ENCODE measurements around the gene F12. TPM values are rescaled to one million over a fixed set of nuclear protein-coding genes. Genes with fewer than 3 reads are reported as not detected.

F12 gene
- total and polyA plus RNA-seq, 4 experiments from 2014 or later: 2.0 to 2.4 TPM; not detected in 2

GRCh38 chr5:177429248-177430040, 20.1 kb upstream of the F12 start:
- no peaks in the 10 kb centered on the region for H3K27me3 Mint-ChIP-seq
- Histone ChIP-seq H3K9me3 (ENCODE audit: control insufficient read depth in 1 of 2, low read length in 2 of 2) (no peaks in the 10 kb centered on the region), H3K4me1 (ENCODE audit: insufficient read depth, low read length) (peaks cover 86% of the 10 kb centered on the region), H3K36me3 (ENCODE audit: insufficient read depth, low read length) (peaks cover 45% of the 10 kb centered on the region), H3K27ac (ENCODE audit: low read depth, low read length) (peak overlapping the region; percentile 87), H3K27me3 (ENCODE audit: insufficient read depth, low read length) (no peaks in the 10 kb centered on the region), H3K4me3 (ENCODE audit: low read length in 2 of 2) (peak overlapping the region; percentile 74 to 87)
- H3K4me1 Mint-ChIP-seq: peaks cover 37 to 90% (median 63%) of the 10 kb centered on the region in 4 donors
- ChIA-PET CTCF (ENCODE audit: partially characterized antibody) (interaction anchor here (0.8 to 14.2 kb wide), 12 partner anchors 10 to 120 kb away, joined by 3 to 307 read pairs (median 6); partner anchors contain the start of genes F12, PFN3 and PRR7), POLR2A (ENCODE audit: partially characterized antibody) (interaction anchor here (0.9 to 14.3 kb wide), 13 partner anchors 15 to 276 kb away, joined by 3 to 1171 read pairs (median 5); partner anchors contain the start of genes F12, LMAN2 and PRR7)
- DNase-seq: peak; percentile 83 to 96 (median 85)
- intact Hi-C loops (cut with micrococcal nuclease): no loop called here
- H3K9me3 Mint-ChIP-seq: peaks cover 0 to 6% (median 0%) of the 10 kb centered on the region in 8 donors
- peak overlapping the region; percentile 91 to 99 (median 96) for H3K27ac Mint-ChIP-seq
- H3K4me3 Mint-ChIP-seq: peak overlapping the region; percentile 85 to 97 (median 95)
- H3K36me3 Mint-ChIP-seq: peaks cover 30 to 51% of the 10 kb centered on the region in 2 donors

- DNase-seq: no peak
- no peaks in the 10 kb centered on the region for H3K27me3 Mint-ChIP-seq
- ChIA-PET POLR2A (ENCODE audit: partially characterized antibody) (interaction anchor here (0.9 to 14.3 kb wide), 12 partner anchors 14 to 275 kb away, joined by 3 to 1171 read pairs (median 6); partner anchors contain the start of genes F12, LMAN2, PRELID1 and PRR7), CTCF (ENCODE audit: partially characterized antibody) (interaction anchor here (1.0 to 14.2 kb wide), 10 partner anchors 11 to 119 kb away, joined by 3 to 307 read pairs (median 6); partner anchors contain the start of genes F12, PFN3 and PRR7)
- H3K4me1 ChIP-seq (ENCODE audit: insufficient read depth, low read length): peaks cover 79% of the 10 kb centered on the region
- H3K4me3 ChIP-seq (ENCODE audit: low read length in 2 of 2): peak overlapping the region; percentile 74 to 87
- intact Hi-C loops (cut with micrococcal nuclease): no loop called here
- peak overlapping the region; percentile 87 for H3K27ac ChIP-seq (ENCODE audit: low read depth, low read length)
- no peaks in the 10 kb centered on the region for H3K27me3 ChIP-seq (ENCODE audit: insufficient read depth, low read length)
- H3K36me3 ChIP-seq (ENCODE audit: insufficient read depth, low read length): peaks cover 37% of the 10 kb centered on the region
- H3K9me3 Mint-ChIP-seq: peaks cover 0 to 6% (median 0%) of the 10 kb centered on the region in 8 donors
- H3K9me3 ChIP-seq (ENCODE audit: control insufficient read depth in 1 of 2, low read length in 2 of 2): no peaks in the 10 kb centered on the region
- H3K36me3 Mint-ChIP-seq: peaks cover 23 to 45% of the 10 kb centered on the region in 2 donors
- H3K4me1 Mint-ChIP-seq: peaks cover 36 to 89% (median 61%) of the 10 kb centered on the region in 4 donors
- H3K27ac Mint-ChIP-seq: peak overlapping the region; percentile 91 to 99 (median 96)
- H3K4me3 Mint-ChIP-seq: peak overlapping the region; percentile 85 to 97 (median 95)
These were observed 19.3 kb upstream of the F12 start for GRCh38 chr5:177428574-177429217.

DNA sequence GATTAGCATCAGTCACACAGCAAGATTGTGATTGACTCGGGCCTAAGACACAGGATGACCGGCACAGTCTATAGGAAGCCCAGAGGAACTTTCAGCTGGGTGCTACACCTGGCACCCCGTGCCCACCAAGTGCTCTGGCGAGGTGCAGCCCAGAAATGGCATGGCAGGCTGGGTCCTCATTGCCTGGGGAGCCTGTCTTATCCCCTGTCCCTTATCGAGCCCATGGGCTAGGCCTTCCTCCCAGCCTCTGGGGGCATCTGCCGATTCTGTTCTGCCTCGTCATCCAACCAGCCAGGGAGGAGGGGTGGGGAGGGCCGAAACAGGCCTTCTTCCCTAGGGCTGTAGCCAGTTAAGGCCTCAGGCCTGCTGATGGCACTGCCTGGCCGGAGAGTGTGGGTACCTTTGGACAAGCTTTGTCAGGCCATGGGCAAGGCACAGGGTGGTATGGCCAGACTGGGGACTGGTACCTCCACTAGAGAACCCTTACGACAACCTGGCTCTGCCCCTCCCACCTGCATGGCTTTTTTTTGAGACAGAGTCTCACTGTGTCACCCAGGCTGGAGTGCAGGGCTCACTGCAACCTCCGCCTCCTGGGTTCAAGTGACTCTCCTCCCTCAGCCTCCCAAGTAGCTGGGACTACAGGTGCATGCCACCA, 18.7 kb upstream of the F12 start:
- Histone ChIP-seq H3K9me3 (ENCODE audit: control insufficient read depth in 1 of 2, low read length in 2 of 2) (no peaks in the 10 kb centered on the region), H3K4me3 (ENCODE audit: low read length in 2 of 2) (peak overlapping the region; percentile 74 to 87), H3K36me3 (ENCODE audit: insufficient read depth, low read length) (peaks cover 31% of the 10 kb centered on the region), H3K27ac (ENCODE audit: low read depth, low read length) (peak overlapping the region; percentile 87), H3K27me3 (ENCODE audit: insufficient read depth, low read length) (no peaks in the 10 kb centered on the region), H3K4me1 (ENCODE audit: insufficient read depth, low read length) (peaks cover 73% of the 10 kb centered on the region)
- Mint-ChIP-seq H3K4me1 (peaks cover 36 to 82% (median 57%) of the 10 kb centered on the region in 4 donors), H3K27me3 (no peaks in the 10 kb centered on the region), H3K27ac (peak overlapping the region; percentile 91 to 99 (median 96)), H3K36me3 (peaks cover 22 to 41% of the 10 kb centered on the region in 2 donors), H3K9me3 (peaks cover 0 to 5% (median 0%) of the 10 kb centered on the region in 8 donors), H3K4me3 (peak overlapping the region; percentile 85 to 97 (median 95))
- intact Hi-C loops (cut with micrococcal nuclease): no loop called here
- ChIA-PET CTCF (ENCODE audit: partially characterized antibody) (interaction anchor here (1.1 to 14.2 kb wide), 8 partner anchors 11 to 59 kb away, joined by 3 to 307 read pairs (median 30); partner anchors contain the start of genes F12, PFN3 and PRR7), POLR2A (ENCODE audit: partially characterized antibody) (interaction anchor here (0.9 to 14.3 kb wide), 11 partner anchors 13 to 274 kb away, joined by 3 to 1171 read pairs (median 7); partner anchors contain the start of genes F12, LMAN2, PRELID1 and PRR7)
- DNase-seq: peak in 1 of 5 donors; percentile 28

- Histone ChIP-seq H3K9me3 (ENCODE audit: control insufficient read depth in 1 of 2, low read length in 2 of 2) (no peaks in the 10 kb centered on the region), H3K4me1 (ENCODE audit: insufficient read depth, low read length) (peaks cover 65% of the 10 kb centered on the region), H3K36me3 (ENCODE audit: insufficient read depth, low read length) (peaks cover 23% of the 10 kb centered on the region), H3K27me3 (ENCODE audit: insufficient read depth, low read length) (no peaks in the 10 kb centered on the region), H3K4me3 (ENCODE audit: low read length in 2 of 2) (peak overlapping the region; percentile 74 to 87), H3K27ac (ENCODE audit: low read depth, low read length) (peak overlapping the region; percentile 87)
- Mint-ChIP-seq H3K36me3 (peaks cover 22 to 40% of the 10 kb centered on the region in 2 donors), H3K27ac (peak overlapping the region; percentile 91 to 99 (median 96)), H3K4me3 (peak overlapping the region; percentile 85 to 97 (median 95)), H3K9me3 (peaks cover 0 to 5% (median 0%) of the 10 kb centered on the region in 8 donors), H3K27me3 (no peaks in the 10 kb centered on the region), H3K4me1 (peaks cover 36 to 78% (median 54%) of the 10 kb centered on the region in 4 donors)
- ChIA-PET CTCF (ENCODE audit: partially characterized antibody) (interaction anchor here (1.1 to 14.2 kb wide), 5 partner anchors 18 to 37 kb away, joined by 3 to 307 read pairs (median 108); partner anchors contain the start of genes F12, PFN3 and PRR7), POLR2A (ENCODE audit: partially characterized antibody) (interaction anchor here (1.3 to 14.3 kb wide), 11 partner anchors 13 to 889 kb away, joined by 3 to 1171 read pairs (median 7); partner anchors contain the start of genes F12, PRELID1, PRR7 and RAB24)
- no peak for DNase-seq
- intact Hi-C loops (cut with micrococcal nuclease): no loop called here
These were observed 18.0 kb upstream of the F12 start for GRCh38 chr5:177427211-177427822.

- POLR2A ChIA-PET (ENCODE audit: partially characterized antibody): interaction anchor here (0.5 to 14.3 kb wide), 22 partner anchors 6 to 889 kb away, joined by 3 to 1171 read pairs (median 6); partner anchors contain the start of genes F12, LMAN2, PDLIM7 and PRR7
- Histone ChIP-seq H3K36me3 (ENCODE audit: insufficient read depth, low read length) (peaks cover 17% of the 10 kb centered on the region), H3K4me1 (ENCODE audit: insufficient read depth, low read length) (peaks cover 59% of the 10 kb centered on the region), H3K4me3 (ENCODE audit: low read length in 2 of 2) (peak within 1 kb of the TSS; percentile 74 to 87), H3K9me3 (ENCODE audit: control insufficient read depth in 1 of 2, low read length in 2 of 2) (no peaks in the 10 kb centered on the region), H3K27me3 (ENCODE audit: insufficient read depth, low read length) (no peaks in the 10 kb centered on the region), H3K27ac (ENCODE audit: low read depth, low read length) (peak within 1 kb of the TSS; percentile 87)
- DNase-seq: peak; percentile 73 to 79 (median 77)
- Mint-ChIP-seq H3K36me3 (peaks cover 17 to 35% of the 10 kb centered on the region in 2 donors), H3K27ac (peak within 1 kb of the TSS; percentile 91 to 99 (median 99)), H3K27me3 (no peaks in the 10 kb centered on the region), H3K9me3 (peaks cover 0 to 5% (median 0%) of the 10 kb centered on the region in 8 donors), H3K4me3 (peak within 1 kb of the TSS; percentile 89 to 97 (median 96)), H3K4me1 (peaks cover 36 to 72% (median 50%) of the 10 kb centered on the region in 4 donors)
- CTCF ChIA-PET (ENCODE audit: partially characterized antibody): interaction anchor here (1.7 to 14.2 kb wide), 5 partner anchors 10 to 37 kb away, joined by 6 to 307 read pairs (median 108); partner anchors contain the start of genes F12, PFN3 and PRR7
- intact Hi-C loops (cut with micrococcal nuclease): loop anchor here (1.0 kb wide), 7 partner anchors 8 to 71 kb away; partner anchors contain the start of genes PDLIM7, PRR7 and RGS14
These were observed 17.3 kb upstream of the F12 start, which contains the start of gene GRK6 for GRCh38 chr5:177426566-177427210. GRK6 (plus strand) TSS chr5:177426676; CDS start chr5:177426846, 170 bp downstream.

Measured in CD4-positive, alpha-beta memory T cell (primary cell).